Endodermal cell (in vitro differentiated cells): Measurements from ENCODE around the gene ARMH3. TPM values are rescaled to one million over a fixed set of nuclear protein-coding genes. Genes with fewer than 3 reads are reported as not detected.
A peak's percentile ranks its signal among the peaks of the same experiment; 100 is the strongest.

Source experiments
- DNase-seq: peaks from one replicate; pipeline ENCODE4 v3.0.0-alpha.2; 2017
- H3K27ac ChIP-seq: 2 replicates; pipeline ENCODE4 v1.5.1; 2013; ENCODE audit warnings: mild to moderate bottlenecking, low read depth, low read length, moderate library complexity
- H3K27me3 ChIP-seq: 2 replicates; pipeline ENCODE4 v1.6.1; 2013; ENCODE audit warnings: mild to moderate bottlenecking, low read length, moderate library complexity; ENCODE audit not compliant: insufficient read depth, control insufficient read depth, poor library complexity, severe bottlenecking
- H3K36me3 ChIP-seq: 2 replicates; pipeline ENCODE4 v1.7.0; 2013; ENCODE audit warnings: mild to moderate bottlenecking, low read length, moderate library complexity; ENCODE audit not compliant: control insufficient read depth, insufficient read depth
- H3K4me1 ChIP-seq: one replicate; pipeline ENCODE4 v1.7.0; 2013; ENCODE audit warnings: low read length; ENCODE audit not compliant: control insufficient read depth, insufficient read depth
- H3K4me3 ChIP-seq: 2 replicates; pipeline ENCODE4 v1.5.1; 2013; ENCODE audit warnings: mild to moderate bottlenecking, low read length, moderate library complexity
- H3K9ac ChIP-seq: 2 replicates; pipeline ENCODE4 v1.6.1; 2013; ENCODE audit warnings: mild to moderate bottlenecking, low read length, moderate library complexity; ENCODE audit not compliant: poor library complexity, severe bottlenecking; ENCODE audit errors: extremely low read depth
- H3K9me3 ChIP-seq: 2 replicates; pipeline ENCODE4 v1.6.1; 2013; ENCODE audit warnings: mild to moderate bottlenecking, low read length, moderate library complexity; ENCODE audit not compliant: control insufficient read depth
- H3K27ac Mint-ChIP-seq: 2 replicates; pipeline ENCODE4 v1.8.0; 2020; ENCODE audit warnings: mixed read lengths
- H3K27me3 Mint-ChIP-seq: 2 replicates; pipeline ENCODE4 v1.8.0; 2021; ENCODE audit warnings: mild to moderate bottlenecking, mixed read lengths; ENCODE audit not compliant: insufficient read depth
- H3K36me3 Mint-ChIP-seq: 2 replicates; pipeline ENCODE4 v1.8.0; 2020; ENCODE audit warnings: low read depth, mixed read lengths
- H3K4me1 Mint-ChIP-seq: 2 replicates; pipeline ENCODE4 v1.8.0; 2020; ENCODE audit warnings: mixed read lengths
- H3K4me3 Mint-ChIP-seq: 2 replicates; pipeline ENCODE4 v1.8.0; 2020; ENCODE audit warnings: mild to moderate bottlenecking, moderate library complexity, mixed read lengths
- H3K9me3 Mint-ChIP-seq: 2 replicates; pipeline ENCODE4 v1.8.0; 2020; ENCODE audit warnings: mild to moderate bottlenecking, mixed read lengths
- WGBS, 2 experiments: methylation state at CpG; one replicate each; pipeline versions ENCODE4 v1.1.5 to v1.1.7; 2013; ENCODE audit warnings: missing lambda C conversion rate in 2 of 2, mixed read lengths in 1 of 2; ENCODE audit not compliant: insufficient coverage in 1 of 2, insufficient read length in 1 of 2; 5-methylcytosine and 5-hydroxymethylcytosine counted together
- total RNA-seq, 2 donors: library from RNA; stranded (reverse); fragmentation: NEBNext Ultra II Directional in 1 of 2; extraction: Animal tissue kit (Norgen Biotek cat#: 25700) in 1 of 2; gene quantifications; 2 replicates in 1 of 2; 3 replicates in 1 of 2; pipeline ENCODE4 v1.2.1, GENCODE V29; 2021
- TF ChIP-seq, protein P1 (sequence below): fragments of 200-600 bp; sonication (generic); conservative IDR thresholded peaks from 2 replicates; pipeline ENCODE4 v1.5.0; 2021; ENCODE audit warnings: antibody characterized with exemption, mild to moderate bottlenecking

ARMH3 gene
- total RNA-seq, 2 donors from 2014 or later: 18.0 to 19.7 TPM

DNA sequence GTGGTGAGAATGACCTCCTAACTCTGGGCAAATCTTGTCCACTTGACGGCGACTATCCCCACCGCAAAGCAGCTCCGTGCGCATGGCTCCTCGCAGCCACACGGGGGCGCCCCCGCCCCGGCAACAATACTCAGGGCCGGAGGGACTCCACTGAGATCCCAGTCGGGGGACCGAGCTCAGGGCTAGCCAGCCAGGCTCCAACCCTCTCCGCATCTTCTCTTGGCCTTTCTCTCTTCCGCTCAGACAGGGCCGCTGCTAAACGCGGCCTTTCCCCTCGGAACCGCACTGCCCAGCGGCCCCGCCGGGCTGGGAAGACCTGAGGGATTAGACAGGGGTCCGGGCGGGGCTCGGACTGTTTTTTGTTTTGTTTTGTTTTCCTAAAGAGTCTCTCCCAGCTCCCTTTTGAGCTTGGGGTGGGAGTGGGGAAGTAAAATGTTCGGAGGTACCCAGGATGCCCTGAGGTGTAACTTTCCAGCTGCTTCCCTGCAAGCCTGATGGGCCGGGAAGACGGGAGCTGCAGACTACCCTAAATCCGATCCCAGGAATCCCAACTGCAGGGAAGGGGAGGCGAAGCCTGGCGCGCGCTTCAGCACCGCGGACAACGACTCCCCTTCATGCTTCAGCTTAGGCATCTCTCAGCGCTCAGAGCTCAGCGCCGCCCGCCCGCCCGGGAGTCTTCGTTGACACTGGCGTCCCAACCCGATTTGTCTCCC lies 215.1 kb downstream of the ARMH3 start:
- H3K9me3 ChIP-seq: no peaks in the 10 kb centered on the region
- H3K27ac ChIP-seq: no peak overlapping the region
- peak overlapping the region; percentile 42 for H3K27ac Mint-ChIP-seq
- peaks cover 21% of the 10 kb centered on the region for H3K4me1 Mint-ChIP-seq
- H3K9me3 Mint-ChIP-seq: no peaks in the 10 kb centered on the region
- no peak overlapping the region for H3K9ac ChIP-seq
- no peaks in the 10 kb centered on the region for H3K36me3 ChIP-seq
- peak overlapping the region; percentile 61 for H3K4me3 Mint-ChIP-seq
- no peaks in the 10 kb centered on the region for H3K4me1 ChIP-seq
- H3K27me3 Mint-ChIP-seq: peaks cover 42% of the 10 kb centered on the region
- peak; percentile 97 for DNase-seq
- TF ChIP-seq, protein P1, sequence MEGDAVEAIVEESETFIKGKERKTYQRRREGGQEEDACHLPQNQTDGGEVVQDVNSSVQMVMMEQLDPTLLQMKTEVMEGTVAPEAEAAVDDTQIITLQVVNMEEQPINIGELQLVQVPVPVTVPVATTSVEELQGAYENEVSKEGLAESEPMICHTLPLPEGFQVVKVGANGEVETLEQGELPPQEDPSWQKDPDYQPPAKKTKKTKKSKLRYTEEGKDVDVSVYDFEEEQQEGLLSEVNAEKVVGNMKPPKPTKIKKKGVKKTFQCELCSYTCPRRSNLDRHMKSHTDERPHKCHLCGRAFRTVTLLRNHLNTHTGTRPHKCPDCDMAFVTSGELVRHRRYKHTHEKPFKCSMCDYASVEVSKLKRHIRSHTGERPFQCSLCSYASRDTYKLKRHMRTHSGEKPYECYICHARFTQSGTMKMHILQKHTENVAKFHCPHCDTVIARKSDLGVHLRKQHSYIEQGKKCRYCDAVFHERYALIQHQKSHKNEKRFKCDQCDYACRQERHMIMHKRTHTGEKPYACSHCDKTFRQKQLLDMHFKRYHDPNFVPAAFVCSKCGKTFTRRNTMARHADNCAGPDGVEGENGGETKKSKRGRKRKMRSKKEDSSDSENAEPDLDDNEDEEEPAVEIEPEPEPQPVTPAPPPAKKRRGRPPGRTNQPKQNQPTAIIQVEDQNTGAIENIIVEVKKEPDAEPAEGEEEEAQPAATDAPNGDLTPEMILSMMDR: peak; percentile 99
- H3K4me3 ChIP-seq: peak overlapping the region; percentile 77
- peaks cover 3% of the 10 kb centered on the region for H3K36me3 Mint-ChIP-seq
- 3% methylated on average over 31 to 46 of the region's 46 CpGs for WGBS, 2 experiments
- peaks cover 21% of the 10 kb centered on the region for H3K27me3 ChIP-seq

DNA sequence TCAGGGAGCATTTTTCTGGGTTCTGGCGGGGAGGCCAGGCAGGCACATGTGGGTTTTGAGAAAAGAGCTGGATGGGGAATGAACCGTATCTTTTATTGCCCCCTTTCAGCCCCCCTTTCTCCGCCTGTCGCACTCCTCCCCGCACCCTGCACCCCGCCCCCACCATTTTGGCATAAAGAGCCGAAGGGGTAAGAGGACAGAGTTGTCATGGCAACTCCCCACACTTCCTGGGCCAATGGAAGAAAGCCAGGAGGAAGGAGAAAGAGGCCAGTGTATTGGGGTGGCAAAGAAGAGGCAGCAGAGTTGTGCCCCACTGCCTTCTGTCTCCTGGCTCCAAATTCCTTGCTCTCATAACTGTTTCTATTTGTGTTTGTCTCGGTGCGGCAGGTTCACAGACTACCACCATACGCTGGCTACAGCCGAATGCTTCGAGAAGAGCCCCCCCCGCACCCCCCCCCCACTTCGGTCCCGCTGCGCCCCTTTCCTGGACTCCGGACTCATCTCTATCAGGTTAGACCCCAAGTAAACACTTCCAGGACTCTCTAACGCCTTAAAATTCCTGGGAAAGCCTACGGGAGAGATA lies 215.8 kb downstream of the ARMH3 start:
- Mint-ChIP-seq H3K4me3 (peak overlapping the region; percentile 61), H3K4me1 (peaks cover 21% of the 10 kb centered on the region), H3K27ac (peak overlapping the region; percentile 42), H3K9me3 (no peaks in the 10 kb centered on the region), H3K27me3 (peaks cover 42% of the 10 kb centered on the region), H3K36me3 (no peaks in the 10 kb centered on the region)
- Histone ChIP-seq H3K36me3 (no peaks in the 10 kb centered on the region), H3K4me3 (peak overlapping the region; percentile 62), H3K27me3 (peaks cover 21% of the 10 kb centered on the region), H3K4me1 (no peaks in the 10 kb centered on the region), H3K9me3 (no peaks in the 10 kb centered on the region), H3K27ac (no peak overlapping the region), H3K9ac (no peak overlapping the region)
- TF ChIP-seq, protein P1: no peak
- 0 to 2% methylated on average over 2 to 13 of the region's 19 CpGs for WGBS, 2 experiments
- DNase-seq: peak; percentile 69

DNA sequence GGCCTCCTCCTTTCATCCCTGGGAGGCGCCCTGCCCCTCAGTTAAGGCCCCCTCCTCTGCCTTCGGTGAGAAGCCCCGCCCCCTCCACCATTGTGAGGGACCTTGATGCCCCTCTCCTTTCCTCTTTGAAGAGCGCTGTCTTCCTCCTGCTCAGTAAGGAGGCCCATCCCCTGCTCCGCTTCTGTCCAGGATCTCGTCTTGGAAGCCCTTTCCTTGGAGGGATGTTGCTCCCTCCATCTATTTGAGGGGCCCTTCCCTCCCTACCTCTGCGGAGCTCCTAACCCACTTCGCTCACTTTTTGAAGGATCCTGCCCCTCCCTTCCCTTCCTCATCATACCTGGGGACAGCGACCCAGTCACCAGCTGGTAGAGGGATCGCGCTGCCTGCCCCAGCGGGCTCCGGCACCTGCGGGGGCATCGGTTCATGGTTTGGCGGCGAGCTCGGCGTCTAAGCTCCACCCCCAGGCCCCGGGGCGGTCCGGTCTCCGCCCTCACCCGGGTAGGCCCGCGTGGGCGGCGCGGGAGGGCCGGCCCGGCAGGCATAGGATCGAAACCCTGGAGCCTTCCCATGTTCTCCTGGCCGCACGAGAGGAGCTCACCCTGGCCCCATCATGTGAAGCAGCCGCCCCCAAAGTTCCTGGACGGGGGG lies 216.4 kb downstream of the ARMH3 start:
- Mint-ChIP-seq H3K36me3 (no peaks in the 10 kb centered on the region), H3K27ac (no peak overlapping the region), H3K4me3 (peak overlapping the region; percentile 61), H3K27me3 (peaks cover 39% of the 10 kb centered on the region), H3K4me1 (peaks cover 21% of the 10 kb centered on the region), H3K9me3 (no peaks in the 10 kb centered on the region)
- H3K27ac ChIP-seq: no peak overlapping the region
- peak; percentile 83 for DNase-seq
- no peak overlapping the region for H3K9ac ChIP-seq
- peak overlapping the region; percentile 73 for H3K4me3 ChIP-seq
- H3K9me3 ChIP-seq: no peaks in the 10 kb centered on the region
- H3K27me3 ChIP-seq: peaks cover 21% of the 10 kb centered on the region
- WGBS, 2 experiments: 7 to 17% methylated on average over 5 to 36 of the region's 36 CpGs
- H3K36me3 ChIP-seq: no peaks in the 10 kb centered on the region
- TF ChIP-seq, protein P1: no peak
- no peaks in the 10 kb centered on the region for H3K4me1 ChIP-seq
